Measurements from ENCODE around the gene SPATA22.
"Not testable (repeated sequence)": the region's sequence is repeated elsewhere in the genome, so short reads cannot be mapped to it uniquely, and the experiment has no call there.

The SPATA22 gene

DNA sequence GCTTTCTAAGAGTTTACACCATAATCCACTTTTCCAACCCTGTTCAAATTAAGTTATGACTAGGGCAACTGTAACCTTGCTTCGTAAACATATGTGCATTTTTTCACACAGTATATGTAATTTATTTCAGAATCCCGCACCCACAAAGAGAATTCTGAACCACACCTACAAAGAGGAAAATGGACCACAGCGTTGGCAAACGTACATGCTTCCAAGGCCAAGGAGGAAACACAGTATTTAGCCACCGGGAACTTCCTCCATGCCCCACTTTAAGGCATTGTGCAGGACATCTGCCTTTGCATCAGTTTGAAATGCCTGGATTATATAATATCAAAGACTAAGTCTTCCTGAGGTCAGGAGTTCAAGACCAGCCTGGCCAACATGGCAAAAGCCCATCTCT is 2.1 kb downstream of the SPATA22 start:
- no peak for DNase-seq

GRCh38 chr17:3466355-3466754 is 5.3 kb downstream of the SPATA22 start:
- DNase-seq = not testable (repeated sequence)

- no peak for DNase-seq
These were observed 23.5 kb downstream of the SPATA22 start for GRCh38 chr17:3448059-3448665.

DNA sequence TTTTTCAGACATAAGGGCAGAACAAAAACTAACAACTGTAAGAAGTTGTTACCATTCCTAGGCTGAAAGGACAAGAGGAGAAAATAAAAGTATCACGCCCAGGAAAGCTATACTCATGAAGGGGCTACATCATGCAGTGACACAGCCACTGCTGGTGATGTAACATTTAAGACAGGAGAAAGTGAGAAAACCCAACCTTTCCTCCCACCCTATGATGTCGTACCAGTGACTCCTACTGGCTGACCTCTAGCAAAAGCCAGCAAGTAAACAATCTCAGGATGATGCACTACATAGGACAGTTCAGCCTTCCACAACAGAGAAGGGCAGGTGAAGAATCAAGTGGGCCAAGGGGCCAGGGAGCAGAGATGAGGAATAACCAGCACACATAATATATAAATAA is 24.0 kb downstream of the SPATA22 start:
- peak; percentile 4 for DNase-seq

DNA sequence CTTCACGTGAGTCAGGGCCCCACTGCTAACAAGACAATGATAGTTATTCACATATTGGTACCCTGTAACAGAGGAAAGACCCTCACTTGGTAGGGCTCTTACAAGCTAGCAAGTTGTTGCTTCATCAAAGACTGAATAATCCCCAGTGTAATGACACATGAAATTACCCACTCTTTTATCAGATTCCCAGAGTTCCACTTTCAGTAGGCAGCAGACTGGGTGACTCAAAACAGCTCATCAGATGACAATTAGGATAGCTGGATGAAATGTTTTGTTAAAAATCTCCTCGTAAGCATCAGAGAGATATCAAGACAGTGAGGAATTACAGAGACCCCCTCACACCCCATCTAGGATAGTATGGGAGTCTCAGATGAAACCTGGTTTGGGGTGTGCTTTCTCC is 31.2 kb downstream of the SPATA22 start:
- no peak for DNase-seq

DNA sequence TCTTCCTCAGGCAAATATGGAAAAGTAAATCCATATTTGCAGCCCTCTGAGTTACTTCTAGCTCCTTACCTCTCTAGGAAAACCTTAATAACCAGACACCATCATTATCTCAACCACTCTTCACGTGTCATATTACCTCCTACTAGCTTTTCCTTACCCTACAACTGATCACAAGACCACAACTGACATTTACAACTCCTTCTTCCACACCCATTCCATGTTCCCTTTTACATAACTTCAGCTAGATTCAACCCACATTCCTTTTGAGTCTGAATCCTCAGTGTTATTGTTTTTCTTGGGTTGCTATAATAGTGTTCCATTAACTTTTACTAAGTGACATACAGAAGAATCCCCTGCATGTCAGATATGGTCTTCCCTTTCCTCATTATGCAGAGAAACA is 33.3 kb downstream of the SPATA22 start:
- no peak for DNase-seq

- DNase-seq = no peak
These were observed 37.9 kb downstream of the SPATA22 start, which contains the start of gene OR1E2 for GRCh38 chr17:3433741-3434140. TSS of gene OR1E2 (minus strand) at chr17:3433841. CDS start at chr17:3433841, 0 bp downstream.

DNA sequence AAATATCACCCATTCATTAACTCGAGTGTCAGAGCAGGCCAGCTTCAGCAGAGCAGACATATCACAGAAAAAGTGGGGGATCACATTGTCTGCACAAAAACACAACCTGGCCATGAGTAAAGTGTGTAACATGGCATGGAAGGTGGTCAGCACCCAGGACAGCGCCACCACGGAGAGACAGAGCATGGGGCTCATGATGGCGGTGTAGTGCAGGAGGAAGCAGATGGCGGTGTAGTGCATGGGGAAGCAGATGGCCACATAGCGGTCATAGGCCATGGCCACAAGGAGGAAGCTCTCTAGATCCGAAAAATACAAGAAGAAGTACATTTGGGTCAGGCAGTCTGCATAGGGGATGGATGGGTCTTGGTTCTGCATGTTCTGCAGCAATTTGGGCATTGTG is 38.4 kb downstream of the SPATA22 start:
- not testable (repeated sequence) for DNase-seq

GRCh38 chr17:3418222-3418621 is 53.4 kb downstream of the SPATA22 start:
- DNase-seq = no peak

- DNase-seq = no peak
These were observed 56.0 kb downstream of the SPATA22 start for GRCh38 chr17:3415610-3416009.

- not testable (repeated sequence) for DNase-seq
These were observed 59.4 kb downstream of the SPATA22 start for GRCh38 chr17:3412216-3412615.

- DNase-seq = no peak
These were observed 60.5 kb downstream of the SPATA22 start, which contains the start of gene OR3A3 for GRCh38 chr17:3411070-3411469. TSS of gene OR3A3 (plus strand) at chr17:3411370.

- DNase-seq = not testable (repeated sequence)
These were observed 67.8 kb downstream of the SPATA22 start for GRCh38 chr17:3403856-3404255.

- no peak for DNase-seq
These were observed 69.8 kb downstream of the SPATA22 start for GRCh38 chr17:3401786-3402185.

DNA sequence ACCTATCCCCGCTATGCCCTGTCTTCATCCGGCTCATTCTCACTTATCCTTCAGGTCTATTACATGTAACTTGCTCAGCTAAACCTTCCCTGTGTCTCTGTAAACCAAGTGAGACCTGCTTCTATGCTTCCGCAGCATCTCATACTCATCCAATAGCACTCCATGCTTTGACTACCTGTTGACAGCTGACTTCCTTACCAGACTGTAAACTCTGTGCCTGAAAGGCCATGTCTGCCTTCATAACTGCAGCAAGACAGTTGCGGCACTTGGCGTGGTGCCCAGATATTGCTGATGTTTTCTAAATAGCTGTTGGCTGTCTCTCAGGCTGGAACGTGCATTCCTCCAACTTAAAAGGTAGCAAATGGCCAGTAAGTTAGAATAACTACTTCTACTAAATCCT is 71.6 kb downstream of the SPATA22 start:
- no peak for DNase-seq

DNA sequence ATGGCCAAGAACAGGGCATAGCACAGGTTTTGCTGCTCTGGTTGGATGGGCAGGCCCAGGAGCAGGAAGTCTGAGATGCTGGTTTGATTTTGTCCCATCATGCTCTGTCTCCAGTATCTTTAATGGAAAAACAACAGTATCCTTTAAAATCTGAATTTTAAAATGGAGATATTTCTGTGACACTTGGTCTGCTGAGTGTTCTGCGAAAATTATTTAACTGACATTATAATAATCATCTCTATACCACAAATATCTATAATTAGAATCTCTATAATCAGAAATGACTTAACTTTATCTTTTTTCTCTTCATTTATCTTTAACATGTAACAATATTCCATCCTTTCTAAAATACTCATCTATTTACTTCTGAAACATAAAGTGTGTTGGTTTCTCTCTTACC is 73.3 kb downstream of the SPATA22 start, which contains the start of gene OR1E1:
TSS of gene OR1E1 (minus strand) at position 101 of the 400 bp plus-strand sequence. CDS start at position 101, 0 bp downstream.
- DNase-seq = no peak

- not testable (repeated sequence) for DNase-seq
These were observed 73.8 kb downstream of the SPATA22 start for GRCh38 chr17:3397801-3398200.
